BLaER1 (cell line): ENCODE data around the gene CALY.

ENCODE experiments used
- H3K27ac ChIP-seq: shearing (Covaris generic); formaldehyde crosslinking; 2 replicates; pipeline ENCODE4 v1.8.1; 2022
- H3K27me3 ChIP-seq: shearing (Covaris generic); formaldehyde crosslinking; 2 replicates; pipeline ENCODE4 v1.8.1; 2022
- H3K36me3 ChIP-seq: shearing (Covaris generic); formaldehyde crosslinking; 2 replicates; pipeline ENCODE4 v1.8.1; 2022
- H3K4me1 ChIP-seq: shearing (Covaris generic); formaldehyde crosslinking; 2 replicates; pipeline ENCODE4 v1.8.1; 2022
- H3K4me2 ChIP-seq: shearing (Covaris generic); formaldehyde crosslinking; 2 replicates; pipeline ENCODE4 v1.8.1; 2022
- H3K4me3 ChIP-seq: shearing (Covaris generic); formaldehyde crosslinking; 2 replicates; pipeline ENCODE4 v1.8.1; 2022
- H3K9ac ChIP-seq: shearing (Covaris generic); formaldehyde crosslinking; 2 replicates; pipeline ENCODE4 v1.8.1; 2022
- H3K9me3 ChIP-seq: shearing (Covaris generic); formaldehyde crosslinking; 2 replicates; pipeline ENCODE4 v1.8.1; 2022
- H4K20me1 ChIP-seq: shearing (Covaris generic); formaldehyde crosslinking; 2 replicates; pipeline ENCODE4 v1.8.1; 2022
- Cebpa-rat ChIP-seq: shearing (Covaris generic); IDR thresholded peaks from 2 replicates; pipeline ENCODE4 v1.8.1; 2022

Gene CALY

GRCh38 chr10:133280391-133281059 is 56.2 kb downstream of the CALY start:
- TF ChIP-seq Cebpa-rat: no peak
- Histone ChIP-seq H3K27me3 (peaks cover 19% of the 10 kb centered on the region), H3K9ac (no peak overlapping the region), H3K4me3 (no peak overlapping the region), H3K4me1 (peaks cover 44% of the 10 kb centered on the region), H3K9me3 (no peaks in the 10 kb centered on the region), H4K20me1 (peaks cover 69% of the 10 kb centered on the region), H3K4me2 (no peak overlapping the region), H3K36me3 (peaks cover 76% of the 10 kb centered on the region), H3K27ac (no peak overlapping the region)

GRCh38 chr10:133279326-133280226 is 57.1 kb downstream of the CALY start:
- Histone ChIP-seq H3K9ac (no peak overlapping the region), H3K9me3 (no peaks in the 10 kb centered on the region), H3K27ac (no peak overlapping the region), H3K36me3 (peaks cover 66% of the 10 kb centered on the region), H4K20me1 (peaks cover 76% of the 10 kb centered on the region), H3K4me1 (peaks cover 54% of the 10 kb centered on the region), H3K4me3 (no peak overlapping the region), H3K27me3 (peaks cover 28% of the 10 kb centered on the region), H3K4me2 (peak overlapping the region; percentile 96)
- TF ChIP-seq Cebpa-rat: no peak

GRCh38 chr10:133278577-133279265 is 58.0 kb downstream of the CALY start:
- Histone ChIP-seq H3K27me3 (peaks cover 30% of the 10 kb centered on the region), H3K9me3 (no peaks in the 10 kb centered on the region), H3K27ac (no peak overlapping the region), H3K4me3 (no peak overlapping the region), H3K36me3 (peaks cover 58% of the 10 kb centered on the region), H4K20me1 (peaks cover 71% of the 10 kb centered on the region), H3K4me2 (peak overlapping the region; percentile 96), H3K4me1 (peaks cover 56% of the 10 kb centered on the region), H3K9ac (no peak overlapping the region)
- TF ChIP-seq Cebpa-rat: no peak

GRCh38 chr10:133277993-133278576 is 58.6 kb downstream of the CALY start:
- Histone ChIP-seq H3K27ac (no peak overlapping the region), H3K27me3 (peaks cover 30% of the 10 kb centered on the region), H3K4me3 (no peak overlapping the region), H3K9ac (no peak overlapping the region; the same call in 1 of the 2 replicates), H4K20me1 (peaks cover 71% of the 10 kb centered on the region), H3K4me2 (peak overlapping the region; percentile 96), H3K9me3 (no peaks in the 10 kb centered on the region), H3K36me3 (peaks cover 51% of the 10 kb centered on the region), H3K4me1 (peaks cover 56% of the 10 kb centered on the region)
- no peak for TF ChIP-seq Cebpa-rat

GRCh38 chr10:133277277-133277992 is 59.3 kb downstream of the CALY start:
- H4K20me1 ChIP-seq: peaks cover 66% of the 10 kb centered on the region
- H3K4me2 ChIP-seq: peak overlapping the region; percentile 96
- H3K27ac ChIP-seq: no peak overlapping the region
- peak overlapping the region; percentile 57; the same call in 1 of the 2 replicates for H3K4me3 ChIP-seq
- H3K9ac ChIP-seq: no peak overlapping the region; the same call in 1 of the 2 replicates
- peaks cover 56% of the 10 kb centered on the region for H3K4me1 ChIP-seq
- H3K36me3 ChIP-seq: peaks cover 45% of the 10 kb centered on the region
- no peaks in the 10 kb centered on the region for H3K9me3 ChIP-seq
- no peak for TF ChIP-seq Cebpa-rat
- peaks cover 30% of the 10 kb centered on the region for H3K27me3 ChIP-seq

GRCh38 chr10:133276435-133277201 is 60.1 kb downstream of the CALY start, which contains the start of gene ADAM8:
TSS of gene ADAM8 (minus strand) at chr10:133276868. CDS start at chr10:133276817, 51 bp downstream.
- H3K27me3 ChIP-seq: peaks cover 30% of the 10 kb centered on the region
- peak within 1 kb of the TSS; percentile 96 for H3K4me2 ChIP-seq
- H4K20me1 ChIP-seq: peaks cover 65% of the 10 kb centered on the region
- TF ChIP-seq Cebpa-rat: no peak
- H3K27ac ChIP-seq: no peak within 1 kb of the TSS
- H3K9me3 ChIP-seq: no peaks in the 10 kb centered on the region
- H3K4me1 ChIP-seq: peaks cover 56% of the 10 kb centered on the region
- no peak within 1 kb of the TSS; the same call in 1 of the 2 replicates for H3K9ac ChIP-seq
- peaks cover 37% of the 10 kb centered on the region for H3K36me3 ChIP-seq
- peak within 1 kb of the TSS; percentile 57 for H3K4me3 ChIP-seq

- H3K36me3 ChIP-seq: peaks cover 31% of the 10 kb centered on the region
- TF ChIP-seq Cebpa-rat: no peak
- H3K27ac ChIP-seq: no peak overlapping the region
- H3K27me3 ChIP-seq: peaks cover 30% of the 10 kb centered on the region
- H3K9ac ChIP-seq: no peak overlapping the region
- peaks cover 65% of the 10 kb centered on the region for H4K20me1 ChIP-seq
- H3K4me1 ChIP-seq: peaks cover 56% of the 10 kb centered on the region
- peak overlapping the region; percentile 57 for H3K4me3 ChIP-seq
- peak overlapping the region; percentile 96 for H3K4me2 ChIP-seq
- H3K9me3 ChIP-seq: no peaks in the 10 kb centered on the region
Measured at GRCh38 chr10:133276100-133276434, 60.6 kb downstream of the CALY start.

- Histone ChIP-seq H3K27ac (no peak overlapping the region), H4K20me1 (peaks cover 63% of the 10 kb centered on the region), H3K4me2 (peak overlapping the region; percentile 96), H3K4me1 (peaks cover 56% of the 10 kb centered on the region), H3K9ac (no peak overlapping the region), H3K4me3 (peak overlapping the region; percentile 57; the same call in 1 of the 2 replicates), H3K36me3 (peaks cover 27% of the 10 kb centered on the region), H3K9me3 (no peaks in the 10 kb centered on the region), H3K27me3 (peaks cover 30% of the 10 kb centered on the region)
- no peak for TF ChIP-seq Cebpa-rat
Measured at GRCh38 chr10:133275684-133276092, 61.0 kb downstream of the CALY start.
